Activated CD8-positive, alpha-beta memory T cell treated with anti-CD3 and anti-CD28 coated beads for 1 hour (primary cell): ENCODE results near the gene HK1.
"Not testable (repeated sequence)": the region's sequence is repeated elsewhere in the genome, so short reads cannot be mapped to it uniquely, and the experiment has no call there.

ENCODE experiments used
- DNase-seq, 2 donors: peaks; one replicate each; pipeline ENCODE4 v3.0.0-alpha.2; 2020; ENCODE audit warnings: low read depth in 1 of 2; ENCODE audit errors: extremely low read depth in 1 of 2

Gene HK1

DNA sequence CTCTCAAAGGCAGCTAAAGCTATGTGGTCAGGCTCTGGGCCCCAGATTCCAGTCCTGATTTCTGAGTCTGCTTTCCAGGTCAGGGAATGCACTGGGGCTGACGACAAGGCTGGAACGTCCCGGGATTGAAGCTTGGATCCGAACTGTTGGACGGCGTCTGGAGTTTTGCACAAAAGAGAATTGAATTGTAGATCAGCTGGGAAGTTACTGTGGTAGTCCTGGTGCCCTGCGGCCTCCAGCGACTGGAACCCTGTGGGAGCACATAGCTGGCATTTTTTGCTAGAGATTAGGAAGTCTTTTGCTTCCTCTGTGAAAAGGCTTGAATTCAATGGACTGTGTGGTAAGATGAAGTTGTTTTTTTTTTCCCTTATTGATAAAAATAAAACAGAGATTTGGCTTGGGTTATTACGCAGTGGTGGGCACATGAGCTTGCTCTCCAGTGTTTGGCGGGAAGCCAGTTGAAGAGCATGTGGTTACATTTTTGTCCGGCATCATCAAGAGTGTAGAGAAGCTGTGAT, at the start of gene HK1:
Gene HK1 (plus strand): TSS at position 51 of the 518 bp plus-strand sequence.
- DNase-seq: no peak

GRCh38 chr10:69229616-69229916, 48.7 kb upstream of the HK1 start:
- no peak for DNase-seq

- DNase-seq: no peak
These were observed 48.2 kb upstream of the HK1 start for GRCh38 chr10:69230128-69230527.

GRCh38 chr10:69232252-69232651, 46.0 kb upstream of the HK1 start:
- DNase-seq: no peak

DNA sequence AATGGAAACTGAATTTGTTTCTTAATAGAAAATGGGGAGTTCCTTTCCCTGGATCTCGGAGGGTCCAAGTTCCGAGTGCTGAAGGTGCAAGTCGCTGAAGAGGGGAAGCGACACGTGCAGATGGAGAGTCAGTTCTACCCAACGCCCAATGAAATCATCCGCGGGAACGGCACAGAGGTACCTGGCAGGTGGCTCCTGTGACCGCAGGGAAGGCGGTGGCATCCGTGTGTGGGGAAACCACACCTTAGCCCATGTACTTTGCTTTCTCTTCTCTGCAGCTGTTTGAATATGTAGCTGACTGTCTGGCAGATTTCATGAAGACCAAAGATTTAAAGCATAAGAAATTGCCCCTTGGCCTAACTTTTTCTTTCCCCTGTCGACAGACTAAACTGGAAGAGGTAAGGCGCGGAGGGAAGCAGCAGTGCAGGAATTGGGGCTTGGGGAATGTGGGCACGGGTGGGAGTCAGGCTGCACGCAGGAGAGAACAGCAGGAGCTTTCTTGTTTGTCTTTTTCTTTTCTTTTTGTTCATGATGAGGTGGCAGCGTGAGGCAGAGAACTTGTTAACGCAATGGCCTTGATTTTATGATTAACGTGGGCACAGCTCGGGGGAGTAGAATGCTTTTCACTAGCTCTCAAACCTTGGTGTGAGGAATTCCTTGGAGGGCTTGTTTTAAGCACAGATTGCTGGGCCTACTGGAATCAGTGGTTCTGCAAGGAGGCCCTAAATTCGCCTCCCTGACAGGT, 45.4 kb upstream of the HK1 start:
- no peak for DNase-seq

DNA sequence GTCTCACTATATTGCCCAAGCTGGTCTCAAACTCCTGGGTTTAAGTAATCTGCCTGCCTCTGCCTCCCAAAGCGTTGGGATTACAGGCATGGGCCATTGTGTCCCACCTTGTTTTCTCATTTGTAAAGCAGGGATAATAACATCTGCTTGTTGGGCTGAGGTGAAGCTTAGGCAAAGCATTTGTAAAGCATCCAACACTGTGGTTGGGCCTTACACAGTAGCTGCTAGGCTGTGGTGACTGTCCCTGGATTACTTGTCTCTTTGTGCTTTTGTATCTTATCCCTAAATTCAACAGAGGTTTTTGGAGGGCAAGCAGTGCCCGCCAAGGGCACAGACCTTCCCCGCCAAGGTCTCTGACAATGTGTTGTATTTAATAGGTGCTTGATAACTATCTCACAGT, 43.8 kb upstream of the HK1 start:
- no peak for DNase-seq

- DNase-seq: peak; percentile 57 to 81
These were observed 40.7 kb upstream of the HK1 start for GRCh38 chr10:69237528-69238159.

DNA sequence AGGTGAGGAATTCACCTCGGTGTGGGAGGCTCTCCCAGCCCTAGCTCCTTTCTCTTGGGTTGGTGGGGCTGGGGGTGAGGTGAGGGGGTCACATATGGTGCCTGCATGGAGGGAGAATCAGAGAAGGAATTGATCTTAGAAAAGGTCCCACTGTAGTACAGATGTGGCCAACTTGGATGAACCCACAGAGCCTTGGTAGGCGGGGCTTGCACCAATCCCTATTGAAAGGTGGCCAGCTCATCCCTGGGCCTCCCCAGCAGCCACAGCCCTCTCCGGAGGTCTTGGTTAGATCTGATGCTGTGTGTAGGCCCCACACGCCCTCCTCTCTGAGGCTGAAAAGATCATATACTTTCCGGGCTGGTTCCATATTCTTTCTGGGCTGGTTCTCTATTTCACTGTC, 39.2 kb upstream of the HK1 start:
- no peak for DNase-seq

DNA sequence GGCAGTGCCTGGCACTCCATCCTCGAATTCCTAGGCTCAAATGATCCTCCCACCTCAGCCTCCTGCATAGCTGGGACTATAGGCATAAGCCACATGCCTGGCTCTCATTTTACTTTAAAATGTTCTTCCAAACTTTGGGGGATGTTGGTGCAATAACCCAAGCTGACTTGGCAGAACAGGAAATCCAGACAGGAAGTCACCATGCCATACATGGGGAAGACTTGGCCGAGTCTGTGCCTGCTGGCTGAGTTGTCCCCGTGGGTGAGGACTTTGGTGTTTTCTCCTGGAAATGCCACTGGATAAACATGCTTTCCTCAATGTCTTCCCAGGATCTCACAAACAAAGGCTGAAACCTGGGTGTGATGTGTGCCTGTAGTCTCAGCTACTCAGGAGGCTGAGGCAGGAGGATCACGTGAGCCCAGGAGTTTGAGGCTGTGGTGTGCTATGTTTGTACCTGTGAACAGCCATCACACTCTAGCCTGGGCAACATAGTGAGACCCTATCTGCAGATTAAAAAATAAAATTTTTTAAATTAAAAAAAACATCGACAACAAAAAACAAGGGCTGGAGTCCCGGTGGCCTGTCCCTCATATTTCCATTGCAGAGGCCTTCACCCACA, 38.4 kb upstream of the HK1 start:
- DNase-seq: no peak

- DNase-seq: no peak
These were observed 37.8 kb upstream of the HK1 start for GRCh38 chr10:69240455-69240854.

GRCh38 chr10:69241575-69241974, 36.7 kb upstream of the HK1 start:
- no peak for DNase-seq

DNA sequence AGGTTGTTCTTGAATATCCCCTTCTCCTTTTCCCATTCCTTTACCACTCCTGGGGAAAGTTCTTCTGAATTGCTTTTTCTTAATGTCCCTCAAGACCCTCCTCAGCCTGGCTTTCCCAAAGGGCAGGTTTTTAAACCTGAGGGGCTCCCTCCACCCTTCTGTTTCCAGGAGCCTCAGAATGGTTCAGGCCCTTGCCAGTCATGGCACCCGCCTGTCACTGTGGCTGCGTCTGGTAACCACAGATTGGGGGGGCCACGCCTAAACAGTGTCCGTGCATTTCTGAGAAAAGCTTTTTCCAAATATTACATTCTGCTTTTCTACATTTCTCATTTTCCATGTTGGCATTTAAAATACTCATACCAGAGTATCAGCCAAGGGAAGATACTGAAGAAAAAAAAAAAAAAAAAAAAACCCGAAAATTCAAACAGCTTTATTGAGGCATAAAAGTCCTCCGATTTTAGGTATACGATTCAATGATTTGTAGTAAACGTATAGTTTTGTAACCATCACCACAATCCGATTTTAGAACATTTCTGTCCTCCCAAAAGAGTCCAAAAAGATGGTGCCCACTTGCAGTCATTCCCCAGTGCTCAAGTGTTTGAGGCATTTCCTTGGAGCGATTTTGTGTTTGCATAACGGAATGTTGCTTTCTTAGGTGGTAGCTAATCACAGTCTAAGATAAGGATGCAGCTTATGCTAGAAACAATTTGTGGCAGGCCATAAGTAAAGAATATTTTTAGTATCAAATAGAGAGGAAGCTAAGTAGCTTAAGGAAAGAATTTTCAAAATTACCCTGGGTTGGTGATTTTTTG, 36.0 kb upstream of the HK1 start:
- DNase-seq: no peak

GRCh38 chr10:69242852-69243212, 35.5 kb upstream of the HK1 start:
- no peak for DNase-seq

DNA sequence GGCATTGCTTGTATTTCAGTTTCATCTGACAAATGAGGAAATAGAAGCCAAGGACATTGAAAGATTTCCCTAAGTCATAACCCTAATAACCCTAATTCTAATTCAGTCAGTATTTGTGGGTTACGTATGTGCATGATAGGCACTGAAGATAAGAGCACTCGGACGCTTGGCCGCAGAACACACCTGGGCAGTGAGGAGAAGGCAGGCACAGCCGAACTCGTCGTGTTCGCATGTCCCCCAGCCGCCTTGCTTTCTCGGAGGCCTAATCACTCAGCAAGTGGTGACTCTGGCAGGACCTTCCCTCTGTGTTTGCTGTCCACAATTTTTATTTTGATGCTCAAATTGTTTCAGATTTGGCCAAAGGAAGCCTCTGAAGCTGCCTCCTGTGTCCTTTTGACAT, 34.5 kb upstream of the HK1 start:
- no peak for DNase-seq

DNA sequence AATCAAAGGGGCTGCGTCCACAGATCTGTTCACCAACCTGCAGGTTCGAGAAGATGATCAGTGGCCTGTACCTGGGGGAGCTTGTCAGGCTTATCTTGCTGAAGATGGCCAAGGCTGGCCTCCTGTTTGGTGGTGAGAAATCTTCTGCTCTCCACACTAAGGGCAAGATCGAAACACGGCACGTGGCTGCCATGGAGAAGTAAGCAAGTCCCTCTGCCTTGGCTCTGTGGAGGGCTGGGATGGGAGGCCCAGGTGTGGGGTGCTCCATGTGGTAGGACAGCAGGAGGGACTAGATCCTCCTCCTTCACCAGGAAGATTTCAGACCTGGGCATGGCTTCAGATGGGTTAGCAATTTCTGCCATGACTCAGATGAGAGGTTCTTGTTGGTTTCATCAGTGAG, 32.3 kb upstream of the HK1 start:
- DNase-seq: no peak

- DNase-seq: no peak
These were observed 31.5 kb upstream of the HK1 start for GRCh38 chr10:69246581-69247312.

GRCh38 chr10:69247313-69247710, 31.0 kb upstream of the HK1 start:
- DNase-seq: no peak

GRCh38 chr10:69248117-69248730, 30.1 kb upstream of the HK1 start:
- no peak for DNase-seq

DNA sequence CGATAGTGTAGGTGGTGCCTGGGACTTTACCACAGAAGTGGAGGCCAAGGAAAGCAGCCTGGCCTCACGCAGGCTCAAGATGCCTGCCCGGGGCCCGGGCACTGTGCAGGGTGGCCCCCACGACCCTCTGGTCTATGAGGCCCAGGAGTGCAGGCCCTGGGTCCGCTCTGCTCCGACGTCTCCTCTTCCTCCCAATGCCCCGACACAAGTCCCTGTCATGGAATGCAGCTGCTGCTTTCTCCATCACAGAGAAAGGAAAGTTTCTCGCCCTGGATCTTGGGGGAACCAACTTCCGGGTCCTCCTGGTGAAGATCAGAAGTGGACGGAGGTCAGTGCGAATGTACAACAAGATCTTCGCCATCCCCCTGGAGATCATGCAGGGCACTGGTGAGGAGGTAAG, 28.3 kb upstream of the HK1 start:
- DNase-seq: no peak

DNA sequence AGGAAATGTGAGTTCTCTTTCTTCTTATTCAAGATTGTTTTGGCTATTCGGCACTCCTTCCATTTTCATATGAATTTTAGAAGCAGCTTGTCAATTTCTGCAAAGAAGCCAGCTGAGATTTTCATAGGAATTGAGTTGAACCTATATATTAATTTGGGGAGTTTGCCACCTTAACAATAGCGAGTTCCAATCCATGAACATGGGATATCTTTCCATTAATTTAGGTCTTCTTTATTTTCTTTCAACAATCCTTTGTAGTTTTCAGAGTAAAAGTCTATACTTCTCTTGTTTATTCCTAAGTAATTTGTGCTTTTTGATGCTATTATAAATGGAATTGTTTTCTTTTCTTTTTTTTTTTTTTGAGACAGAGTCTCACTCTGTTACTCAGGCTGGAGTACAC, 26.9 kb upstream of the HK1 start:
- not testable (repeated sequence) for DNase-seq
